Left ventricle myocardium superior (tissue), 1 donor: Measurements from ENCODE around the gene CHEK2. TPM values are rescaled to one million over a fixed set of nuclear protein-coding genes. Genes with fewer than 3 reads are reported as not detected.
A peak's percentile ranks its signal among the peaks of the same experiment; 100 is the strongest.
"Not testable (repeated sequence)": the region's sequence is repeated elsewhere in the genome, so short reads cannot be mapped to it uniquely, and the experiment has no call there.

Experiments used
- ATAC-seq: fragments of 200-7000 bp; cut with Tn5 transposase; one replicate; pipeline ENCODE4 v1.9.1; 2020; ENCODE audit warnings: mild to moderate bottlenecking, moderate library complexity
- DNase-seq: peaks from one replicate; pipeline ENCODE4 v3.0.0-alpha.2; 2020
- intact Hi-C: fragments of 100-400 bp; cut with micrococcal nuclease; formaldehyde crosslinking; loops from one replicate; pipeline ENCODE4 v1.11.0; 2022
- total RNA-seq: library from RNA; stranded (reverse); fragmentation: NEBNext Ultra II Directional; extraction: Animal tissue kit (Norgen Biotek cat#: 25700); gene quantifications from one replicate; pipeline ENCODE4 v1.2.1, GENCODE V29; 2021
- donor health status: DM: no; HTN: yes; CAD: no; lungs with severe emphysema.

CHEK2 gene
- total RNA-seq, 1 donor from 2014 or later, result 1.3 TPM

DNA sequence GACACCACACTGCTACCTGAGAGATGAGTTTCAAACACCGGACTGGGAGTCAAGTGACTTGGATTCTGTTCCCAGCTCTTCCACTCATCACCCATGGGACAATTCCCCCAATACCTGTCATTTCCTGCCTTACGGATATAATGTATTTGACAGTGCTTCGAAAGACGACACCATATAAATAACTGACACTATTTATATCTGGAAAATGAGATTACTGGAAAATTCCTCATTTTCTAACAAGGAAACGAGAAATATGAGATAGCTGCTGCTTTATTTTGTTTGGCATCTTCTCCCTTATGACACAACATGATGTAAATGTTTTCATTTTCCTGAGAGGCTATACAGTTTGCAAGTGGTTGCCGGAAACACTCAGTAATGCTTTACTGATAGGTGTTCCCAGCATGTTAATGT lies 8.9 kb upstream of the CHEK2 start:
- ATAC-seq (no peak), DNase-seq (no peak)
- intact Hi-C loops, result no loop called here

- DNase-seq (no peak), ATAC-seq (no peak)
- intact Hi-C loops, result no loop called here
Measured at GRCh38 chr22:28743852-28744251, 2.2 kb upstream of the CHEK2 start.

GRCh38 chr22:28742562-28742962 lies 942 bp upstream of the CHEK2 start:
- intact Hi-C loops, result no loop called here
- no peak for ATAC-seq

DNA sequence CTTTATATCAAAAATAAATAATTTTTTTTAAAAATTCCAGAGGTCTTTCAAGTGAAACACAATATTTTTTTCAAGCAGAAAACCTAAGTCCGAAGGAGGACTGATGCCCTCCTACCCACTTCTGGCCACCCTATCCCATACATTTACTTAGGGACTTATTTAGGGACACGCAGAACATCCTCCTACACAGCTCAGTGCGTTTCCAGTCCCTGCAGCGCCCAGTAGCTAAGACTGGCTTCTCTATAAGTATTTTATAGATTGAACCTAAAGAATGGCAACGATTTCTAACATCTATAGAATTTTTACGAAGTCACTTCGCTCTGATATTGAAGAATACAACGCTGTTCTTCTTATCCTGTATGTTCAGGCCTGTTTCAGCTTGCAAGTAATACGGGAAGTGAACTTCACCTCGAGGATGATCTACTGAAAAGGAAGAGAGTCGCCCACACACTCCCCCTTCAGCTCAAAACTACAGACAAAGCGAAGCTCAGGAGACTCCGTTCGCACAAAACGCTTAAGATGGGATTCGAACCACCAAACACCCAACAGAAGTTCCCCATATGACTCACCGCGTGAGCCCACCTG lies 328 bp downstream of the CHEK2 start:
- intact Hi-C loops, result no loop called here
- no peak for ATAC-seq
- DNase-seq, result no peak

More at GRCh38 chr22:28742562-28742962, 942 bp upstream of the CHEK2 start:
- DNase-seq, result no peak

- DNase-seq, ATAC-seq, intact Hi-C loops: not testable (repeated sequence)
Measured at GRCh38 chr22:28738876-28739275, 2.7 kb downstream of the CHEK2 start.

GRCh38 chr22:28737701-28738100 lies 3.9 kb downstream of the CHEK2 start:
- DNase-seq, result no peak
- intact Hi-C loops, result no loop called here
- ATAC-seq, result no peak

- no peak for ATAC-seq
Measured at GRCh38 chr22:28736301-28737155, 5.1 kb downstream of the CHEK2 start.

GRCh38 chr22:28734393-28734792 lies 7.2 kb downstream of the CHEK2 start:
- intact Hi-C loops, result no loop called here
- ATAC-seq, result no peak
- no peak for DNase-seq

More at GRCh38 chr22:28736301-28737155, 5.1 kb downstream of the CHEK2 start:
- intact Hi-C loops, result no loop called here
- no peak for DNase-seq

- intact Hi-C loops, result no loop called here
- DNase-seq (no peak), ATAC-seq (no peak)
Measured at GRCh38 chr22:28730179-28730578, 11.4 kb downstream of the CHEK2 start.

GRCh38 chr22:28728621-28729313 lies 12.9 kb downstream of the CHEK2 start:
- no peak for DNase-seq
- intact Hi-C loops, result no loop called here
- no peak for ATAC-seq

GRCh38 chr22:28728002-28728401 lies 13.6 kb downstream of the CHEK2 start:
- intact Hi-C loops, result no loop called here
- ATAC-seq (no peak), DNase-seq (no peak)

- intact Hi-C loops, result no loop called here
- ATAC-seq (no peak), DNase-seq (no peak)
Measured at GRCh38 chr22:28718044-28718443, 23.6 kb downstream of the CHEK2 start.

DNA sequence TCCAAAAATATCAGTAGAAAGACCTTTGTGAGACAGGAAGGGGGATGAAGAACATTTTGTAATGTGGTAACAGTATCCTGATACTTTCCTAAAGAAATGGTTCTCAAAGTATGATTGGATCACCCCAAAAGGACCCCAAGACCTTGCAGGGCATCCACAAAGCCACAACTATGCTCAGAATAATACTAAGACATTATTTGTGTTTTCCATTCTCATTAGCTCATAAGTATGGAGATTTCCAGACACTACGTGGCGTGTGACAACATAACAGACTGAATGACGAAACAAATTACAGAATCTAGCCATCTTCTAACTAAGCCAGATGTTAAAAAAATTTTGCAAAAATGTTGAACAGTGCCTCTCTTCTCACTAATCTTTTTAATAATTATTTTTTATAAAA lies 24.9 kb downstream of the CHEK2 start:
- intact Hi-C loops, result no loop called here
- ATAC-seq, result no peak
- no peak for DNase-seq

GRCh38 chr22:28715611-28716010 lies 26.0 kb downstream of the CHEK2 start:
- DNase-seq (no peak), ATAC-seq (no peak)
- intact Hi-C loops, result no loop called here

- ATAC-seq (no peak), DNase-seq (no peak)
- intact Hi-C loops, result no loop called here
Measured at GRCh38 chr22:28714043-28714628, 27.5 kb downstream of the CHEK2 start.

- no peak for DNase-seq
- peak; percentile 88 for ATAC-seq
- intact Hi-C loops, result no loop called here
Measured at GRCh38 chr22:28711820-28712777, 29.5 kb downstream of the CHEK2 start.

GRCh38 chr22:28711341-28711740 lies 30.3 kb downstream of the CHEK2 start:
- intact Hi-C loops, result no loop called here
- no peak for DNase-seq
- ATAC-seq, result no peak

- intact Hi-C loops, result no loop called here
- ATAC-seq (peak; percentile 55), DNase-seq (no peak)
Measured at GRCh38 chr22:28710576-28711191, 30.9 kb downstream of the CHEK2 start.
